ENCODE results near the gene OPRPN.

DNA sequence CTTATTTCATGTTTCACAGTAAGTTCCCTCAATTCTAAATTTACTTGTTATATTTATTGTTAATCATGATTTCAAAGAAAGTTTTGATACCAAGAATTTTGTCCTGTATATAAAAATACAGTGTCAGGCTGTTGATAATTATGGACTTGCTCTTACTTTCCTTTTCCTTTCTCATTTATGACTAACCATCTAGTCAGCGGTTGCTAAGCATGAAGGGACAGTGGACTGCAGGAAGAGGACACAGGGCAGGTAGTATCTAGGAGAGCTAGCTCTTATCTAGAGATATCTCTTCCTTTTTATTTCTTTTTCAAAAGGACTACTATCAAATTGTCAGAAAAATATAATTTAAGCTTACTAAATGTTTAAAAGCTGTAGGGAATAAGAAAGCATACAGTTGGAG is 1.6 kb downstream of the OPRPN start:
- TF ChIP-seq, protein P1, sequence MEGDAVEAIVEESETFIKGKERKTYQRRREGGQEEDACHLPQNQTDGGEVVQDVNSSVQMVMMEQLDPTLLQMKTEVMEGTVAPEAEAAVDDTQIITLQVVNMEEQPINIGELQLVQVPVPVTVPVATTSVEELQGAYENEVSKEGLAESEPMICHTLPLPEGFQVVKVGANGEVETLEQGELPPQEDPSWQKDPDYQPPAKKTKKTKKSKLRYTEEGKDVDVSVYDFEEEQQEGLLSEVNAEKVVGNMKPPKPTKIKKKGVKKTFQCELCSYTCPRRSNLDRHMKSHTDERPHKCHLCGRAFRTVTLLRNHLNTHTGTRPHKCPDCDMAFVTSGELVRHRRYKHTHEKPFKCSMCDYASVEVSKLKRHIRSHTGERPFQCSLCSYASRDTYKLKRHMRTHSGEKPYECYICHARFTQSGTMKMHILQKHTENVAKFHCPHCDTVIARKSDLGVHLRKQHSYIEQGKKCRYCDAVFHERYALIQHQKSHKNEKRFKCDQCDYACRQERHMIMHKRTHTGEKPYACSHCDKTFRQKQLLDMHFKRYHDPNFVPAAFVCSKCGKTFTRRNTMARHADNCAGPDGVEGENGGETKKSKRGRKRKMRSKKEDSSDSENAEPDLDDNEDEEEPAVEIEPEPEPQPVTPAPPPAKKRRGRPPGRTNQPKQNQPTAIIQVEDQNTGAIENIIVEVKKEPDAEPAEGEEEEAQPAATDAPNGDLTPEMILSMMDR (IDR thresholded peaks at IDR 0.05; ENCODE audit: low read depth, low read length, missing input control), result no peak
- no peak for TF ChIP-seq YY1 (IDR thresholded peaks at IDR 0.05)
